Measurements from ENCODE around the gene TIAM1. TPM values are rescaled to one million over a fixed set of nuclear protein-coding genes. Genes with fewer than 3 reads are reported as not detected.

Gene TIAM1
- total RNA-seq, 1 donor from 2014 or later = 131 TPM

DNA sequence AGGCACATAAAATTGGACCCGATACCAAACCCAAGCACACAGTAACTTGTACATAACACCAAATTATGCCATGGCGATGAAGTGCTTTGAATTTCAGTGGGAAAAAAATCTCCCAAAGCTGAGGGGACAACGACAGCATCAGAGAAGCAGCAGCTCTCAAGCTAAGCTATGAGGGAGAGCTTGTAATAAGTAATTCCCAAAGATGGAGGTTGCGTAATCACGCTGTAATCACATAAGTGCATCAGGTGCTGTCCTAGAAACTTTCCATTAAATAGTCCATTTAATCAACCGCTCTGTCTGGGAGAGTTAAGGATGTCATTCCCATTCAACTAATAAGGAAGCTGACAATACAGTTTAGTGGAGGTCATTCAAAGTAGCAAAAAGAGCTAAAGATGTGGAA, 268.2 kb downstream of the TIAM1 start:
- Mint-ChIP-seq H3K4me3 (ENCODE audit: unreplicated experiment) (no peak overlapping the region), H3K27me3 (ENCODE audit: unreplicated experiment) (no peaks in the 10 kb centered on the region), H3K9me3 (ENCODE audit: unreplicated experiment) (no peaks in the 10 kb centered on the region), H3K36me3 (ENCODE audit: low read depth, unreplicated experiment) (peaks cover 6% of the 10 kb centered on the region), H3K4me1 (ENCODE audit: unreplicated experiment) (peaks cover 27% of the 10 kb centered on the region), H3K27ac (ENCODE audit: unreplicated experiment) (no peak overlapping the region)
- TF ChIP-seq, protein P1, sequence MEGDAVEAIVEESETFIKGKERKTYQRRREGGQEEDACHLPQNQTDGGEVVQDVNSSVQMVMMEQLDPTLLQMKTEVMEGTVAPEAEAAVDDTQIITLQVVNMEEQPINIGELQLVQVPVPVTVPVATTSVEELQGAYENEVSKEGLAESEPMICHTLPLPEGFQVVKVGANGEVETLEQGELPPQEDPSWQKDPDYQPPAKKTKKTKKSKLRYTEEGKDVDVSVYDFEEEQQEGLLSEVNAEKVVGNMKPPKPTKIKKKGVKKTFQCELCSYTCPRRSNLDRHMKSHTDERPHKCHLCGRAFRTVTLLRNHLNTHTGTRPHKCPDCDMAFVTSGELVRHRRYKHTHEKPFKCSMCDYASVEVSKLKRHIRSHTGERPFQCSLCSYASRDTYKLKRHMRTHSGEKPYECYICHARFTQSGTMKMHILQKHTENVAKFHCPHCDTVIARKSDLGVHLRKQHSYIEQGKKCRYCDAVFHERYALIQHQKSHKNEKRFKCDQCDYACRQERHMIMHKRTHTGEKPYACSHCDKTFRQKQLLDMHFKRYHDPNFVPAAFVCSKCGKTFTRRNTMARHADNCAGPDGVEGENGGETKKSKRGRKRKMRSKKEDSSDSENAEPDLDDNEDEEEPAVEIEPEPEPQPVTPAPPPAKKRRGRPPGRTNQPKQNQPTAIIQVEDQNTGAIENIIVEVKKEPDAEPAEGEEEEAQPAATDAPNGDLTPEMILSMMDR (IDR thresholded peaks at IDR 0.05; ENCODE audit: unreplicated experiment) = no peak
- DNase-seq (ENCODE audit: low spot score) = no peak

DNA sequence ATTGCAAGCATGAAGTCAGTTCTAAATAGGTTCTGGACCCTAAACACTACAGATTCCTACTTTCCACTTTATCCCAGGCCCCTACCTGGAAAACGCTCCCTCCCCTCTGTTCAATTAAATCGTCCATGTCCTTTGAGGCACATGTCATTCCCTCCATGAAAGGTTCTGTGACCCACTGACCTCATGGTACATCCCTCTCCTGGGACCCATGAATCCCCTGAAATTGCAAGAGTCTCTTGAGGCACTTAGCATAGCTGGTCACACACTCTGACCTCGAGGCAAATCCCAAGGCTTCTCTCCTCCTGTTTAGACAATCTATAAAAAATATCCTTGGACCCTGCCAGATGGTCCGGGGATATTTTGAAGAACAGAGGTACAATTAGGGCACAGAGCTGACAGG, 271.5 kb downstream of the TIAM1 start:
- no peak for DNase-seq (ENCODE audit: low spot score)
- H3K4me1 Mint-ChIP-seq (ENCODE audit: unreplicated experiment) = peaks cover 4% of the 10 kb centered on the region
- H3K36me3 Mint-ChIP-seq (ENCODE audit: low read depth, unreplicated experiment) = peaks cover 6% of the 10 kb centered on the region
- H3K4me3 Mint-ChIP-seq (ENCODE audit: unreplicated experiment) = no peak overlapping the region
- TF ChIP-seq, protein P1 (IDR thresholded peaks at IDR 0.05; ENCODE audit: unreplicated experiment) = no peak
- no peak overlapping the region for H3K27ac Mint-ChIP-seq (ENCODE audit: unreplicated experiment)
- no peaks in the 10 kb centered on the region for H3K27me3 Mint-ChIP-seq (ENCODE audit: unreplicated experiment)
- H3K9me3 Mint-ChIP-seq (ENCODE audit: unreplicated experiment) = no peaks in the 10 kb centered on the region
